G401 (cell line): ENCODE measurements around the gene FSTL4. TPM values are rescaled to one million over a fixed set of nuclear protein-coding genes. Genes with fewer than 3 reads are reported as not detected.

Experiments used
- DNase-seq: peaks from one replicate; pipeline ENCODE4 v3.0.0-alpha.2; 2015; ENCODE audit warnings: low spot score
- in situ Hi-C: cut with HindIII; loops from 2 replicates; pipeline ENCODE4 v1.10.0; 2016; ENCODE audit warnings: low sequenced_read_pairs, mixed read lengths
- total RNA-seq: library from RNA; depleted of rRNA; stranded (reverse); fragments of >200 nt; shearing (Covaris generic); gene quantifications from 2 replicates; pipeline ENCODE4 v1.2.3, GENCODE V29; 2014

The FSTL4 gene
- total RNA-seq, 1 experiment from 2014 or later: not detected

GRCh38 chr5:133277744-133278143 is 334.6 kb downstream of the FSTL4 start:
- in situ Hi-C loops: no loop called here
- no peak for DNase-seq

DNA sequence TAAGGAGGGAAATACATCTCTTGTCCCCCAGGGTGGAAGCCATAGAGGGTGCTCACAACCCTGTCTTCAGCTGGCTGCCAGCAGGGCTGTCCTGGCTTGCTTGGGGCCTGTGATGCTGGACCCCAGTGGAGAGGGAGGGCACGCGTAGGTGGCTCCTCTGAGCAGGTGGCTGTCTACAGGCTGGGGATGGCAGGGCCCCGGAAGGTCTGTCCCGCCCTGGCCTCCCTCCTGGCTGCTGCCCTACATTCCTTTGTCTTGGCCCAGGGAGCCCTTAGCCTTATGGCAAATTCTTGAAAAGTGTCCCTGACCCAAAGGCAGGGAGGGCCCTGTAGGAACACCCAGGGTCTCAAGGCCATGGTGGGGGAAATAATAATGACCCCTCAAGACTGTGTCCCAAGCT is 336.2 kb downstream of the FSTL4 start:
- in situ Hi-C loops: no loop called here
- no peak for DNase-seq

GRCh38 chr5:133275631-133276030 is 336.7 kb downstream of the FSTL4 start:
- no peak for DNase-seq
- in situ Hi-C loops: no loop called here

GRCh38 chr5:133274597-133274935 is 337.8 kb downstream of the FSTL4 start:
- in situ Hi-C loops: no loop called here
- DNase-seq: no peak

- DNase-seq: no peak
- in situ Hi-C loops: no loop called here
These were observed 338.4 kb downstream of the FSTL4 start for GRCh38 chr5:133273661-133274596.

DNA sequence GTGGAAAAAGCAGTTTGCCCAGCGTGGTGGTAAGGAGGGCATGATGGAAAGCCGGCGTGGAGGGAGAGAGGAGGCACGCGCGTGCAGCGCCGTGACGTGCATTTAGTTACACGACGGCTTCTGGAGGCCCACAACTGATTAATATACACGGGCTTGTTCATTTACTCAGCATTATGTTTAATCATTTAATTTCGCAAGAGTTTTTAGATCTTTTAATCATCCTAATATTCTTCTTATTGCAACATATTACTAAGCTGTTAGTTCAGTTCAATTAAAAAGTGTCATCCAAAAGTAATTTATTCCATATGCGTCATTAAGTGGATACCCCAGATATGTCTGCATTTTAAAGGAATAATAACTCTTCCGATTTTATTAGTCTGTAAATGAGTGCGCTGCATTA is 340.0 kb downstream of the FSTL4 start:
- DNase-seq: no peak
- in situ Hi-C loops: no loop called here

- in situ Hi-C loops: no loop called here
- no peak for DNase-seq
These were observed 340.7 kb downstream of the FSTL4 start for GRCh38 chr5:133271606-133272005.

GRCh38 chr5:133269691-133270090 is 342.6 kb downstream of the FSTL4 start:
- in situ Hi-C loops: no loop called here
- no peak for DNase-seq

DNA sequence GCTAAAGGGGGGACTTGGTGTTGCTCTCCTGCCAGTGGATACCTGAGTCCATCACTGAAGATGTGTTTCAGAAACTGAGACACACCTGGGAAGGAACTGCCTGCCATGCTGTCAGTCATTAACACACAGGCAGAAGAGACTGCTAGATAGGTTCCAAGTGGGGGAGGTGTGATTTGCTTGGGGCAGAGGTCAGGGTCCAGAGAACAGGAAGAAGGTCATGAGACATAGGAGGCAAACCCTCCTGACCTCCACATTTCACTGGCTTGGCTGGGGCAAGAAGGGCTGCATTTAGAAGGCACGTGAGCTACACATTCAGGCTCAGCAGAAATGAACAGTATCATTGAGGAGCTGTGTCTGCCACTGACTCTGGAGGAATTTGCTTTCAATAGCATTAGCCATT is 344.7 kb downstream of the FSTL4 start:
- in situ Hi-C loops: no loop called here
- no peak for DNase-seq

- in situ Hi-C loops: no loop called here
- DNase-seq: no peak
These were observed 345.4 kb downstream of the FSTL4 start for GRCh38 chr5:133266966-133267365.

DNA sequence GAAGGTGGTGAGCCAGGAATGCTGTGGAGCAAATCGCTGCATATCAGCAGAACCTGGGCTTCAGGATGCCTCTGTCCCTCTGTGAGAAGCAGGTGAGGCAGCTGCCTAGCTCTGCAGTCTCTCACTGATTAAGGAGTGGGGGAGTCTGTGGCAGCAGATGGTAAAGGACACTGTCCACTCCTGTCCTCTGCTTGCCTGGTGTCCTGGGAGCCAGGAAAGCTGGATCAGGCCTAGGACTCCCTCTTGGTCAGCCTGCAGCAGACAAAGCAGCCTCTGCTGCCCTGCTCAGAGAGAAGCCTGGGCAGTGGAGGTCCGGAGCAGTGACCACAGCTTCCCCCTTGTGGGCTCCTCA is 345.8 kb downstream of the FSTL4 start:
- no peak for DNase-seq
- in situ Hi-C loops: no loop called here

GRCh38 chr5:133265720-133266526 is 346.4 kb downstream of the FSTL4 start:
- in situ Hi-C loops: no loop called here
- DNase-seq: no peak

DNA sequence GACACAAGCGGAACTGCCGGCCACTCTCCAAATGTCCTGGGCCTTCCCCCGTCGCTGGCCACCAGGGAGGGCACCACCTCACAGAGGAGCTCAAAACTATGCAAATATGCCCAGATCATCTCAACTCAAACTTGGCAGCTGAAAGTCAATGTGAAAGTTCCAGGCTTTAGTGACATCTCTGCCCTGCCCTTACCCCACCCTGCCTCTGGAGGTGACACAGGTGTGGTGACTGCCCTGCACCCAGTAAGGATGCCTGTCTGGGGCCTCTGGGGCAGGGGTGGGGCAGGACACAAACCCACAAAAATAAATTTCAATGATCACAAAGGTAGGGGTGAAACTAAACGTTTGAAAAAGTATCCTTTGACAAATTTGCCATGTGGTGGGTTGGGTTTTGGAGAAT is 347.1 kb downstream of the FSTL4 start:
- in situ Hi-C loops: no loop called here
- DNase-seq: no peak

DNA sequence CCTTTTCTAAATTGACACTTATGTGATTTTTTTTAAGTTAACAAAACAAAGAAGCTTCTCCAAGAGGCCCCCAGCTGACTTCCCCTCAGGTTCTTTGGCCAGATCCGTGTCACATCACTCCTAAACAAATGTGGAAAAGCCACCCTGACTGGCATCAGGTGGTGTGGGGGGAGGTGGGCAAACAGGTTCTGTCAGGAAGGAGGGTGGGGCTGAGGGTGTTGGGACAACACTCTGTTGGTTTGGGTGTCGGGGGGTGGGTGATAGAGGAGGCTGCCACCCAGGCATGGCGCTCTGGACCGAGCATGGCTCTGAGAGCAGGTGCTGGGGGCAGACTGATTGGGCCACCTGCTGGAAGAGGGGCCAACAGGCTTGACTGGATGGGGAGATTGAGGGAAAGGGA is 349.7 kb downstream of the FSTL4 start:
- in situ Hi-C loops: no loop called here
- no peak for DNase-seq

DNA sequence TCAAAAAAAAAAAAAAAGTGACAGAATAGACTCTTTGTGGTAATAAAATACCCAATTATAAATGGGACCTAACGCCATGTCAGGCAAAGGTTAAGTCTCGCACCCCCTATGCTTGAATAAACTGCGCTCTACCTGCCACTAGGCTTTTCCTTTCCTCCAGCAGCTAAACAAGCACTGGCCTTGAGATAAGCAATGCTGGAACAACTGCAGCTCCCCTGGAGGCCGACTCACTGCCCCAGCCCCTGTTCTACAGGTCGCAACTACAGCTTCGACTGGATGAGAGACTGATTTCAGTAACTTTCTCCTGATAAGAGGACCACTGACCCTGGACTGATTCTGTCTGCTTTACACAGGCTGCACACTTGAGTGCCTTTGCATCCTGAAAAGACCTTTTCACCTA is 350.3 kb downstream of the FSTL4 start:
- in situ Hi-C loops: no loop called here
- DNase-seq: no peak

- in situ Hi-C loops: no loop called here
- no peak for DNase-seq
These were observed 351.6 kb downstream of the FSTL4 start for GRCh38 chr5:133260715-133261114.

DNA sequence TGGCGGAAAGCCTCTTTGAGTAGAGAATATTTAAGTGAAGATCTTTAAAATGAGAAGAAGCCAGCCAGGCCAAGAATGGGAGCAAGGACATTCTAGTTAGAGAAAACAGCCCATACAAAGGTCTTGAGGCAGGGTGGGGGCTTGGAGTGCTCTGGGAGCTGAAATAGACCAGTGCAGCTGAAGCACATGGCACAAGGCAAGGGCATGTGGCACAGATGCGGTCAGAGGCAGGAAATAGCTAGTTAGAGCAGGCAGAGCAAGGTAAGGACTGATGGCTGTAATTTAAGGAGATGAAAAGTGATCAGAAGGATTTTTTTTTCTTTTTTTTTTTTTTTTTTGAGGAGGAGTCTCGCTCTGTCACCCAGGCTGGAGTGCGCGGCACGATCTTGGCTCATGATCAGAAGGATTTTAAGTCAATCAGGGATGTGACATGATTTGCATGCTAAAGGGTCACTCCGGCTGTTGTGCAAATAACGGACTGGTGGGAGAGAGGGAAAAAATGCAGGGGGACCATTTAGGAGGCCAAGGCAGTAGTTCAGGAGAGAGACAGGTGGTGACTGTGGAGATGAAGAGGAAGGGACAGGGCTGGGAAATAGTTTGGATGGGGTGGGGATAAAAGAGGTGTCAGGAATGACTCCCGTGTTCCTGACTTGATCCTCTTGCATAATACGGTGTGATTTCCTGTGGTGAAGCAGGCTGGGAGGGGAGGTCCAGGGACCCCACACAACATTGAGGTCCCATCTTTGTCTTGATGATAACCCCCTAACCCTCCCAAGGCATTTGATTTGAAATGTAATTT is 352.9 kb downstream of the FSTL4 start:
- in situ Hi-C loops: no loop called here
- DNase-seq: no peak

DNA sequence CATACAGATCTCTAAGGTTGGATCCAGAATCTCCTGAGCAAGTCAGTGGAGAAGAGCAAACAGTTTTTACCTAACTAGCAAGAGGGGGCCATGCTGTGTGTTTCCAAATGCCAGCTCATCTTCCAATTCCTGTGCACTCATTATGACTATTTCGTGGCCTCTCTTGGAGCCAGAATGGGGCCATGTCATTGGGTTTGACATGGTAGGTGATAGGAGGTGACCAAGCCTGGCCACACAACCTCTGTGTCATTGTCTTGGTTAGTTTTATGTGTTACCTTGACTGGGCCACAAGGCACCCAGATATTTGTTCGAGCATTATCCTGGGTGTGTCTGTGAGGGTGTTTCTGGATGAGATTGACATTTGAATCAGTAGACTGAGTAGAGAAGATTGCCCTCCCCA is 354.4 kb downstream of the FSTL4 start:
- in situ Hi-C loops: no loop called here
- no peak for DNase-seq

DNA sequence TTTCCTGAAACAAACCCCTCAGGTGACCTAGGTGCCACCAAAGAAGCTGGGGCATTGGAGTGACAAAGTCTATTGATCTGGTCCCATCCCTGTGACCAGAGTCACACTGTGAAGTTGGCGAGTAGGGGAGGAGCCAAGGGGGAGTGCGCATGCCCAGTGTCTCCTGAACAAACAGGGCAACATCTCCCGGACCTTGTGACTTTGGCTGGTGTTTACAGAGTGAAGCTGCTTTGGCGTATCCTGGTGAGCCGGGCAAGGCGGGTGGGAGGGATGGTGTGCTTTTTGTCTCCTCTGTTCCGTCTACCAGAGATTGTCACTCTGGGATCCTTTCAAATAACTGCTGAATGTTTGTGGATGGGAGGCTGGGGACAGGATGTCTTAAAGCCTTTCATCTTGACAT is 356.1 kb downstream of the FSTL4 start:
- no peak for DNase-seq
- in situ Hi-C loops: no loop called here

DNA sequence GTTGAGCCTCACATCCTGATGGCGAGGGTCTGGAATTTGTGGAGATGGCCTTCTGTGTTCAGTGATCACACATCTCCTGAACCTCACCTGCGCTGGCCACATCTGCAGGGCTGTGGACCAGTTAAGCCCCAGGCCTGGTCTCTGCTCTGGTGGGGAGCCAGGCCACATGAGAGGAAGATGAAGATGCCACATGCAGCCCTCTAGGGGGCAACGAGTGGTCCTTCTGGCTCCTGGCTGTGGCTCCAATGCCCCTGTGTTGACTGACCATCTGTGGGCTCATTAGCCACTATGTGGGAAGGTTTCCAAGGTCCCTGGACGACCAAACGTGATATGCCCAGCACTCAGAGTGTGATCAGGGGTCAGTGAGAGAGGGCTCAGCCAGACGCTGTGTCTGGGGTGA is 357.5 kb downstream of the FSTL4 start:
- in situ Hi-C loops: no loop called here
- DNase-seq: no peak
